IPS-20b (cell line): Measurements from ENCODE around the gene MEI1.
A peak's percentile ranks its signal among the peaks of the same experiment; 100 is the strongest.
"Not testable (repeated sequence)": the region's sequence is repeated elsewhere in the genome, so short reads cannot be mapped to it uniquely, and the experiment has no call there.

Experiments
- H3K27ac ChIP-seq: one replicate; pipeline ENCODE4 v1.5.1; 2013; ENCODE audit warnings: low read length
- H3K27me3 ChIP-seq: 2 replicates; pipeline ENCODE4 v1.6.1; 2013; ENCODE audit warnings: mild to moderate bottlenecking, low read length, inconsistent platforms; ENCODE audit not compliant: insufficient read depth
- H3K36me3 ChIP-seq: 2 replicates; pipeline ENCODE4 v1.6.1; 2013; ENCODE audit warnings: low read depth, mild to moderate bottlenecking, inconsistent platforms, low read length, moderate library complexity; ENCODE audit not compliant: insufficient read depth
- H3K4me1 ChIP-seq: 2 replicates; pipeline ENCODE4 v1.6.1; 2013; ENCODE audit warnings: mild to moderate bottlenecking, control low read depth, inconsistent platforms, low read length, moderate library complexity; ENCODE audit not compliant: insufficient read depth
- H3K4me3 ChIP-seq: 2 replicates; pipeline ENCODE4 v1.5.1; 2013; ENCODE audit warnings: mild to moderate bottlenecking, low read length, inconsistent platforms
- H3K9ac ChIP-seq: 2 replicates; pipeline ENCODE4 v1.6.1; 2013; ENCODE audit warnings: low read depth, mild to moderate bottlenecking, inconsistent platforms, low read length, moderate library complexity
- H3K9me3 ChIP-seq: 2 replicates; pipeline ENCODE4 v1.6.1; 2013; ENCODE audit warnings: mild to moderate bottlenecking, low read depth, low read length, inconsistent platforms; ENCODE audit not compliant: insufficient read depth

MEI1 gene

DNA sequence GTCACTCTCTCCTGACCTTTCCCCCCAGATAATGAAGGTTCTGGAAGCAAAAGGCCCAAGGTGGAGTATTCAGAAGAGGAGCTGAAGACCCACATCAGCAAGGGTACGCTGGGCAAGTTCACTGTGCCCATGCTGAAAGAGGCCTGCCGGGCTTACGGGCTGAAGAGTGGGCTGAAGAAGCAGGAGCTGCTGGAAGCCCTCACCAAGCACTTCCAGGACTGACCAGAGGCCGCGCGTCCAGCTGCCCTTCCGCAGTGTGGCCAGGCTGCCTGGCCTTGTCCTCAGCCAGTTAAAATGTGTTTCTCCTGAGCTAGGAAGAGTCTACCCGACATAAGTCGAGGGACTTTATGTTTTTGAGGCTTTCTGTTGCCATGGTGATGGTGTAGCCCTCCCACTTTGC lies 35.7 kb upstream of the MEI1 start:
- not testable (repeated sequence) for H3K9me3 ChIP-seq, H3K27me3 ChIP-seq, H3K27ac ChIP-seq, H3K9ac ChIP-seq, H3K4me1 ChIP-seq, H3K4me3 ChIP-seq
- peaks cover 69% of the 10 kb centered on the region for H3K36me3 ChIP-seq

GRCh38 chr22:41664490-41664889 lies 34.8 kb upstream of the MEI1 start:
- H3K4me1 ChIP-seq: no peaks in the 10 kb centered on the region; the same call in 1 of the 2 replicates
- H3K4me3 ChIP-seq: no peak overlapping the region
- H3K27ac ChIP-seq: no peak overlapping the region
- H3K9ac ChIP-seq: no peak overlapping the region
- H3K9me3 ChIP-seq: no peaks in the 10 kb centered on the region
- peaks cover 60% of the 10 kb centered on the region for H3K36me3 ChIP-seq
- H3K27me3 ChIP-seq: no peaks in the 10 kb centered on the region

DNA sequence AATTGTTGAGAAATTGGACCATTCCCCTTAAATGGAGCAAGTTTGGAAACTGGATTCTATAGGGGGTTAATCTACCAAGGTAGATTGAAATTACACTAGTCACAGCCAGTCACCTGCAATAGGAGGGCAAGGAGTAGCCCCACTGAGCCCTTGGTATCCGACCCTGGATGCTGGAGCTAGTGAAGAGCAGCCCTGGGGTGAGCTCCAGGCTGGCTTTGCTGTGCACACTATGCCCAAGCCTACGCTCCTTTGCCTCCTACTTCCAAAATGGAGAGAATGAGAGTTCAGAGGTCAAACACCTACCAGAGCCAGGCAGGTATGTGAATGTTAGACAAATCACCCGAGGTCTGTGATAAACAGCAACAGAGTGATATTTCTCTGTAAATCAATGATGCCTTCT lies 34.4 kb upstream of the MEI1 start:
- no peak overlapping the region for H3K9ac ChIP-seq
- H3K9me3 ChIP-seq: no peaks in the 10 kb centered on the region
- no peaks in the 10 kb centered on the region; the same call in 1 of the 2 replicates for H3K4me1 ChIP-seq
- H3K27me3 ChIP-seq: no peaks in the 10 kb centered on the region
- H3K36me3 ChIP-seq: peaks cover 56% of the 10 kb centered on the region
- no peak overlapping the region for H3K4me3 ChIP-seq
- no peak overlapping the region for H3K27ac ChIP-seq

GRCh38 chr22:41668971-41669911 lies 30.1 kb upstream of the MEI1 start:
- Histone ChIP-seq H3K4me1 (no peaks in the 10 kb centered on the region; the same call in 1 of the 2 replicates), H3K27me3 (no peaks in the 10 kb centered on the region), H3K27ac (no peak overlapping the region), H3K4me3 (no peak overlapping the region), H3K9ac (no peak overlapping the region), H3K9me3 (no peaks in the 10 kb centered on the region), H3K36me3 (peaks cover 29% of the 10 kb centered on the region)

DNA sequence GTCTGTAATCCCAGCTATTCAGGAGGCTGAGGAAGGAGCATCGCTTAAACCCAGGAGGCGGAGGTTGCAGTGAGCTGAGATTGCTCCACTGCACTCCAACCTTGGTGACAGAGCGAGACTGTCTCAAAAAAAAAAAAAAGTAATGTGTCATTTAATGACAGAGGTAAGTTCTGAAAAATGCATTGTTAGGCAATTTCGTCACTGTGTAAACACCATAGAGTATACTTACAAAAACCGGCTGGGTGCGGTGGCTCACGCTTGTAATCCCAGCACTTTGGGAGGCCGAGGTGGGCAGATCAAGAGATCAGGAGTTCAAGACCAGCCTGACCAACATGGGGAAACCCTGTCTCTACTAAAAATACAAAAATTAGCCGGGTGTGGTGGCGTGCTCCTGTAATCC lies 27.2 kb upstream of the MEI1 start:
- H3K4me1 ChIP-seq, H3K4me3 ChIP-seq, H3K9ac ChIP-seq, H3K27ac ChIP-seq, H3K27me3 ChIP-seq, H3K9me3 ChIP-seq: not testable (repeated sequence)
- peaks cover 35% of the 10 kb centered on the region for H3K36me3 ChIP-seq

GRCh38 chr22:41672780-41673509 lies 26.4 kb upstream of the MEI1 start:
- H3K4me1 ChIP-seq: no peaks in the 10 kb centered on the region
- no peaks in the 10 kb centered on the region for H3K27me3 ChIP-seq
- no peak overlapping the region for H3K27ac ChIP-seq
- no peak overlapping the region for H3K4me3 ChIP-seq
- H3K9me3 ChIP-seq: no peaks in the 10 kb centered on the region
- no peak overlapping the region for H3K9ac ChIP-seq
- H3K36me3 ChIP-seq: peaks cover 42% of the 10 kb centered on the region

DNA sequence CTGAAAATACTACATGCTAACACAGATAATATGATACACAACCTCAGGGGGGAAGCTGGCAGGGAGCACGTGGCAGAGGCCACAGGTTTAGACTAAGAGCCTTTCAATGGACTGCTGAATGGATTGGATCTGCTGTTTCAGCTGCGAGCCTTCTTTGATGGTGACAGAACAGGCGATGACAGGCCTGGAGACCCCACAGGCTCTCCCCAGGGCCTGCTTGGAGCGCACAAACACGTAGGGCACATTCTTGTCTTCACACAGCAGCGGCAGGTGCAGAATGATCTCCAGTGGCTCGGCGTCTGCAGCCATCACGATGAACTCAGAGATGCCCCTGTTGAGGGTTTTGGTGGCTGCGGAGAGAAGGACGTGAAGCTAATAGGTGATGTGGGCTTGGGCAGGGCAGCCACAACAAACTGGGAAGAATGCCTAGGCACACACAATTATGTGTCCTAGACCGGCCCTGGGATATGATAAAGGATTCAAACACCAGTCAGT lies 24.4 kb upstream of the MEI1 start:
- Histone ChIP-seq H3K9me3 (no peaks in the 10 kb centered on the region), H3K4me1 (no peaks in the 10 kb centered on the region), H3K9ac (no peak overlapping the region), H3K27ac (no peak overlapping the region), H3K27me3 (no peaks in the 10 kb centered on the region), H3K36me3 (peaks cover 58% of the 10 kb centered on the region), H3K4me3 (no peak overlapping the region)

- Histone ChIP-seq H3K9me3 (no peaks in the 10 kb centered on the region), H3K4me3 (no peak overlapping the region), H3K27ac (no peak overlapping the region), H3K36me3 (peaks cover 70% of the 10 kb centered on the region), H3K9ac (no peak overlapping the region), H3K4me1 (no peaks in the 10 kb centered on the region), H3K27me3 (no peaks in the 10 kb centered on the region)
Measured at GRCh38 chr22:41676134-41676533, 23.2 kb upstream of the MEI1 start.

DNA sequence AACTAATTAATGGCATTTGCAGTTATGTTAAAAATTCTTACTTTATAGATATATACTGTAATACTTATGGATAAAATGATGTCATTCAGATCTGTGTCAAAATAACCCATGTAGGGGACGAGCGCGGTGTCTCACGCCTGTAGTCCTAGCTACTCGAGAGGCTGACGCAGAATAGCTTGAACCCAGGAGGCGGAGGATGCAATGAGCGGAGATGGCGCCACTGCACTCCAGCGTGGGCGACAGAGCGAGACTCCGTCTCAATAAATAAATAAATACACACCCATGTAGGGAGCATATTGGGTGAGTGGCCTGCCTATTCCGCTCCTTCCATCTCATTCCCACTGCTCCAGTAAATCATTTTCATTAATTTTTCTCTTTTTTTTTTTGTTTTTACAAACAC lies 17.7 kb upstream of the MEI1 start:
- Histone ChIP-seq H3K4me1 (no peaks in the 10 kb centered on the region), H3K27me3 (no peaks in the 10 kb centered on the region), H3K4me3 (peak overlapping the region; percentile 76), H3K9ac (peak overlapping the region; percentile 82; the same call in 1 of the 2 replicates), H3K9me3 (no peaks in the 10 kb centered on the region), H3K27ac (no peak overlapping the region), H3K36me3 (peaks cover 36% of the 10 kb centered on the region)

GRCh38 chr22:41682033-41682807 lies 17.1 kb upstream of the MEI1 start:
- H3K4me3 ChIP-seq: peak overlapping the region; percentile 76
- peaks cover 34% of the 10 kb centered on the region for H3K36me3 ChIP-seq
- H3K27me3 ChIP-seq: no peaks in the 10 kb centered on the region
- H3K9me3 ChIP-seq: no peaks in the 10 kb centered on the region
- H3K9ac ChIP-seq: peak overlapping the region; percentile 82; the same call in 1 of the 2 replicates
- peak overlapping the region; percentile 29 for H3K27ac ChIP-seq
- no peaks in the 10 kb centered on the region; the same call in 1 of the 2 replicates for H3K4me1 ChIP-seq

- Histone ChIP-seq H3K27ac (no peak overlapping the region), H3K9ac (peak overlapping the region; percentile 82; the same call in 1 of the 2 replicates)
Measured at GRCh38 chr22:41683052-41683451, 16.3 kb upstream of the MEI1 start.

More at GRCh38 chr22:41683052-41683451, 16.3 kb upstream of the MEI1 start:
- Histone ChIP-seq H3K4me1 (no peaks in the 10 kb centered on the region; the same call in 1 of the 2 replicates), H3K27me3 (no peaks in the 10 kb centered on the region), H3K36me3 (peaks cover 27% of the 10 kb centered on the region), H3K9me3 (no peaks in the 10 kb centered on the region), H3K4me3 (peak overlapping the region; percentile 76)
